ENCODE data around the gene NAP1L4.

The NAP1L4 gene

GRCh38 chr11:2916114-2916891, 75.8 kb downstream of the NAP1L4 start:
- no peak overlapping the region for H3K9ac ChIP-seq (ENCODE audit: low read length)
- no peaks in the 10 kb centered on the region for H3K27me3 ChIP-seq (ENCODE audit: control insufficient read depth in 1 of 2, insufficient read depth in 2 of 2, low read length in 2 of 2)
- no peaks in the 10 kb centered on the region for H3K9me3 ChIP-seq (ENCODE audit: low read length)
- H3K27ac ChIP-seq (ENCODE audit: low read depth, low read length): no peak overlapping the region
- no peaks in the 10 kb centered on the region for H3K36me3 ChIP-seq (ENCODE audit: insufficient read depth, low read length)
- no peaks in the 10 kb centered on the region for H3K4me1 ChIP-seq (ENCODE audit: insufficient read depth, low read length)
- H3K4me3 ChIP-seq (ENCODE audit: low read depth in 1 of 2, low read length in 2 of 2): no peak overlapping the region

- no peak overlapping the region for H3K4me3 ChIP-seq (ENCODE audit: low read depth in 1 of 2, low read length in 2 of 2)
- no peak overlapping the region for H3K9ac ChIP-seq (ENCODE audit: low read length)
- no peaks in the 10 kb centered on the region for H3K4me1 ChIP-seq (ENCODE audit: insufficient read depth, low read length)
- H3K9me3 ChIP-seq (ENCODE audit: low read length): no peaks in the 10 kb centered on the region
- no peaks in the 10 kb centered on the region for H3K36me3 ChIP-seq (ENCODE audit: insufficient read depth, low read length)
- no peaks in the 10 kb centered on the region for H3K27me3 ChIP-seq (ENCODE audit: control insufficient read depth in 1 of 2, insufficient read depth in 2 of 2, low read length in 2 of 2)
- H3K27ac ChIP-seq (ENCODE audit: low read depth, low read length): no peak overlapping the region
Measured at GRCh38 chr11:2915473-2915872, 76.7 kb downstream of the NAP1L4 start.

- Histone ChIP-seq H3K27me3 (ENCODE audit: control insufficient read depth in 1 of 2, insufficient read depth in 2 of 2, low read length in 2 of 2) (peaks cover 0 to 3% of the 10 kb centered on the region in 2 donors), H3K9ac (ENCODE audit: low read length) (no peak overlapping the region), H3K9me3 (ENCODE audit: low read length) (no peaks in the 10 kb centered on the region), H3K27ac (ENCODE audit: low read depth, low read length) (no peak overlapping the region), H3K36me3 (ENCODE audit: insufficient read depth, low read length) (no peaks in the 10 kb centered on the region), H3K4me3 (ENCODE audit: low read depth in 1 of 2, low read length in 2 of 2) (no peak overlapping the region), H3K4me1 (ENCODE audit: insufficient read depth, low read length) (no peaks in the 10 kb centered on the region)
Measured at GRCh38 chr11:2914455-2915195, 77.5 kb downstream of the NAP1L4 start.

- no peaks in the 10 kb centered on the region for H3K4me1 ChIP-seq (ENCODE audit: insufficient read depth, low read length)
- no peaks in the 10 kb centered on the region for H3K36me3 ChIP-seq (ENCODE audit: insufficient read depth, low read length)
- no peak overlapping the region for H3K9ac ChIP-seq (ENCODE audit: low read length)
- H3K4me3 ChIP-seq (ENCODE audit: low read depth in 1 of 2, low read length in 2 of 2): no peak overlapping the region
- H3K27me3 ChIP-seq (ENCODE audit: control insufficient read depth in 1 of 2, insufficient read depth in 2 of 2, low read length in 2 of 2): peaks cover 0 to 10% of the 10 kb centered on the region in 2 donors
- H3K27ac ChIP-seq (ENCODE audit: low read depth, low read length): no peak overlapping the region
- no peaks in the 10 kb centered on the region for H3K9me3 ChIP-seq (ENCODE audit: low read length)
Measured at GRCh38 chr11:2913776-2914175, 78.4 kb downstream of the NAP1L4 start.

- Histone ChIP-seq H3K4me1 (ENCODE audit: insufficient read depth, low read length) (no peaks in the 10 kb centered on the region), H3K27me3 (ENCODE audit: control insufficient read depth in 1 of 2, insufficient read depth in 2 of 2, low read length in 2 of 2) (peaks cover 0 to 16% of the 10 kb centered on the region in 2 donors), H3K27ac (ENCODE audit: low read depth, low read length) (no peak overlapping the region), H3K9me3 (ENCODE audit: low read length) (no peaks in the 10 kb centered on the region), H3K36me3 (ENCODE audit: insufficient read depth, low read length) (no peaks in the 10 kb centered on the region), H3K4me3 (ENCODE audit: low read depth in 1 of 2, low read length in 2 of 2) (no peak overlapping the region), H3K9ac (ENCODE audit: low read length) (no peak overlapping the region)
Measured at GRCh38 chr11:2913019-2913431, 79.1 kb downstream of the NAP1L4 start.

GRCh38 chr11:2912498-2912897, 79.6 kb downstream of the NAP1L4 start:
- no peak overlapping the region for H3K27ac ChIP-seq (ENCODE audit: low read depth, low read length)
- no peak overlapping the region for H3K9ac ChIP-seq (ENCODE audit: low read length)
- H3K4me3 ChIP-seq (ENCODE audit: low read depth in 1 of 2, low read length in 2 of 2): no peak overlapping the region
- H3K9me3 ChIP-seq (ENCODE audit: low read length): no peaks in the 10 kb centered on the region
- H3K4me1 ChIP-seq (ENCODE audit: insufficient read depth, low read length): no peaks in the 10 kb centered on the region
- peaks cover 0 to 16% of the 10 kb centered on the region in 2 donors for H3K27me3 ChIP-seq (ENCODE audit: control insufficient read depth in 1 of 2, insufficient read depth in 2 of 2, low read length in 2 of 2)
- H3K36me3 ChIP-seq (ENCODE audit: insufficient read depth, low read length): no peaks in the 10 kb centered on the region

GRCh38 chr11:2911785-2912391, 80.2 kb downstream of the NAP1L4 start:
- H3K4me1 ChIP-seq (ENCODE audit: insufficient read depth, low read length): no peaks in the 10 kb centered on the region
- H3K27me3 ChIP-seq (ENCODE audit: control insufficient read depth in 1 of 2, insufficient read depth in 2 of 2, low read length in 2 of 2): peaks cover 0 to 16% of the 10 kb centered on the region in 2 donors
- no peaks in the 10 kb centered on the region for H3K9me3 ChIP-seq (ENCODE audit: low read length)
- H3K4me3 ChIP-seq (ENCODE audit: low read depth in 1 of 2, low read length in 2 of 2): no peak overlapping the region
- no peak overlapping the region for H3K9ac ChIP-seq (ENCODE audit: low read length)
- H3K36me3 ChIP-seq (ENCODE audit: insufficient read depth, low read length): no peaks in the 10 kb centered on the region
- no peak overlapping the region for H3K27ac ChIP-seq (ENCODE audit: low read depth, low read length)

- no peaks in the 10 kb centered on the region for H3K36me3 ChIP-seq (ENCODE audit: insufficient read depth, low read length)
- no peak overlapping the region for H3K4me3 ChIP-seq (ENCODE audit: low read depth in 1 of 2, low read length in 2 of 2)
- H3K9me3 ChIP-seq (ENCODE audit: low read length): no peaks in the 10 kb centered on the region
- H3K4me1 ChIP-seq (ENCODE audit: insufficient read depth, low read length): no peaks in the 10 kb centered on the region
- H3K27ac ChIP-seq (ENCODE audit: low read depth, low read length): no peak overlapping the region
- H3K27me3 ChIP-seq (ENCODE audit: control insufficient read depth in 1 of 2, insufficient read depth in 2 of 2, low read length in 2 of 2): peaks cover 0 to 16% of the 10 kb centered on the region in 2 donors
- no peak overlapping the region for H3K9ac ChIP-seq (ENCODE audit: low read length)
Measured at GRCh38 chr11:2911088-2911784, 80.9 kb downstream of the NAP1L4 start.

- no peak overlapping the region for H3K9ac ChIP-seq (ENCODE audit: low read length)
- H3K4me3 ChIP-seq (ENCODE audit: low read depth in 1 of 2, low read length in 2 of 2): no peak overlapping the region
- H3K27me3 ChIP-seq (ENCODE audit: control insufficient read depth in 1 of 2, insufficient read depth in 2 of 2, low read length in 2 of 2): peaks cover 0 to 16% of the 10 kb centered on the region in 2 donors
- no peak overlapping the region for H3K27ac ChIP-seq (ENCODE audit: low read depth, low read length)
- H3K9me3 ChIP-seq (ENCODE audit: low read length): no peaks in the 10 kb centered on the region
- no peaks in the 10 kb centered on the region for H3K4me1 ChIP-seq (ENCODE audit: insufficient read depth, low read length)
- H3K36me3 ChIP-seq (ENCODE audit: insufficient read depth, low read length): no peaks in the 10 kb centered on the region
Measured at GRCh38 chr11:2910401-2910955, 81.7 kb downstream of the NAP1L4 start.

GRCh38 chr11:2909133-2909902, 82.8 kb downstream of the NAP1L4 start:
- H3K4me3 ChIP-seq (ENCODE audit: low read depth in 1 of 2, low read length in 2 of 2): no peak overlapping the region
- no peak overlapping the region for H3K9ac ChIP-seq (ENCODE audit: low read length)
- no peaks in the 10 kb centered on the region for H3K36me3 ChIP-seq (ENCODE audit: insufficient read depth, low read length)
- H3K4me1 ChIP-seq (ENCODE audit: insufficient read depth, low read length): no peaks in the 10 kb centered on the region
- H3K27ac ChIP-seq (ENCODE audit: low read depth, low read length): no peak overlapping the region
- no peaks in the 10 kb centered on the region for H3K9me3 ChIP-seq (ENCODE audit: low read length)
- peaks cover 0 to 16% of the 10 kb centered on the region in 2 donors for H3K27me3 ChIP-seq (ENCODE audit: control insufficient read depth in 1 of 2, insufficient read depth in 2 of 2, low read length in 2 of 2)
